HCT116 (cell line): Measurements from ENCODE around the gene SP3. TPM values are rescaled to one million over a fixed set of nuclear protein-coding genes. Genes with fewer than 3 reads are reported as not detected.

Experiments
- ATAC-seq: fragments of 200-7000 bp; cut with Tn5 transposase; 2 replicates; pipeline ENCODE4 v1.9.1; 2020; ENCODE audit warnings: mild to moderate bottlenecking, moderate library complexity
- BruUV-seq: library from RNA; stranded (reverse); fragments of 400-500 nt; replicated peaks from 2 replicates; lab custom pipeline; 2021; lab: Mats Ljungman, UMichigan
- CTCF ChIA-PET: fragments of 300-600 bp; sonication (Branson Sonifier 250); formaldehyde crosslinking; loops from one replicate; lab custom pipeline; 2021; ENCODE audit warnings: antibody characterized with exemption; lab: Charles Lee
- POLR2A ChIA-PET: fragments of 300-600, 350-600 bp; sonication (Branson Sonifier 250); formaldehyde crosslinking; loops from one replicate; lab custom pipeline; 2021; ENCODE audit warnings: antibody characterized with exemption; lab: Charles Lee
- RAD21 ChIA-PET, 2 experiments: fragments of 300-600 bp; sonication (Branson Sonifier 250); formaldehyde crosslinking; loops; one replicate each; lab custom pipeline; 2023; ENCODE audit warnings: low total read pairs in 2 of 2; ENCODE audit not compliant: uncharacterized antibody in 2 of 2, unreplicated experiment in 2 of 2, low non-redundant PET in 1 of 2; lab: Charles Lee
- DNase-seq: peaks from one replicate; pipeline ENCODE4 v3.0.0-alpha.2; 2010; ENCODE audit warnings: low read depth, low spot score
- H2AFZ ChIP-seq: fragments of 200-600 bp; shearing (Covaris generic), sonication (generic); 2 replicates; pipeline ENCODE4 v1.6.1; 2017; ENCODE audit warnings: low read depth, mixed run types, mixed read lengths, antibody characterized with exemption, low read length; ENCODE audit not compliant: poor library complexity, severe bottlenecking
- H3K27ac ChIP-seq: 2 replicates; pipeline ENCODE4 v1.5.1; 2012; ENCODE audit warnings: low read depth, low read length
- H3K27me3 ChIP-seq: fragments of 200-600 bp; sonication (generic); 2 replicates; pipeline ENCODE4 v1.6.1; 2016; ENCODE audit warnings: mixed run types, low read length, mixed read lengths; ENCODE audit not compliant: insufficient read depth
- H3K36me3 ChIP-seq, 2 experiments: fragments of 200-500 bp in 1 of 2; fragments of 200-600 bp in 1 of 2; sonication (Bioruptor generic) in 1 of 2; sonication (generic) in 1 of 2; 2 replicates each; pipeline versions ENCODE4 v1.5.1 to v1.6.1; 2014 to 2016; ENCODE audit warnings: low read length in 2 of 2, inconsistent platforms in 1 of 2, mixed read lengths in 1 of 2, mixed run types in 1 of 2; ENCODE audit not compliant: insufficient read depth in 2 of 2, control insufficient read depth in 1 of 2
- H3K4me1 ChIP-seq, 2 experiments: fragments of 200-600 bp in 1 of 2; sonication (generic) in 1 of 2; 2 replicates each; pipeline versions ENCODE4 v1.5.1 to v1.6.1; 2012 to 2017; ENCODE audit warnings: low read length in 2 of 2, inconsistent platforms in 1 of 2, mild to moderate bottlenecking in 1 of 2, mixed read lengths in 1 of 2, mixed run types in 1 of 2, moderate library complexity in 1 of 2; ENCODE audit not compliant: insufficient read depth in 2 of 2, control insufficient read depth in 1 of 2
- H3K4me2 ChIP-seq: fragments of 200-600 bp; sonication (generic); 2 replicates; pipeline ENCODE4 v1.6.1; 2017; ENCODE audit warnings: mixed run types, low read length, mixed read lengths
- H3K4me3 ChIP-seq, 2 experiments: fragments of 200-600 bp in 1 of 2; sonication (generic) in 1 of 2; replicated peaks in 1 of 2; 2 replicates each; pipeline ENCODE4 v1.5.1; 2011 to 2016; ENCODE audit warnings: low read length in 2 of 2, control low read depth in 1 of 2, low read depth in 1 of 2, mild to moderate bottlenecking in 1 of 2, mixed read lengths in 1 of 2, mixed run types in 1 of 2
- H3K79me2 ChIP-seq: fragments of 200-600 bp; sonication (generic); 2 replicates; pipeline ENCODE4 v1.6.1; 2017; ENCODE audit warnings: mild to moderate bottlenecking, mixed run types, low read length, moderate library complexity, mixed read lengths; ENCODE audit not compliant: insufficient read depth
- H3K9ac ChIP-seq: fragments of 200-600 bp; sonication (generic); 2 replicates; pipeline ENCODE4 v1.6.1; 2016; ENCODE audit warnings: low read length, mixed read lengths
- H3K9me2 ChIP-seq: fragments of 200-600 bp; sonication (generic), shearing (Covaris generic); 2 replicates; pipeline ENCODE4 v1.6.1; 2017; ENCODE audit warnings: mixed run types, mild to moderate bottlenecking, moderate library complexity; ENCODE audit not compliant: insufficient read depth
- H3K9me3 ChIP-seq, 2 experiments: fragments of 200-500 bp in 1 of 2; fragments of 200-600 bp in 1 of 2; sonication (Bioruptor generic) in 1 of 2; sonication (generic) in 1 of 2; 2 replicates each; pipeline ENCODE4 v1.6.1; 2014 to 2017; ENCODE audit warnings: low read length in 2 of 2, mixed read lengths in 2 of 2, inconsistent platforms in 1 of 2, low read depth in 1 of 2, mild to moderate bottlenecking in 1 of 2, mixed run types in 1 of 2, moderate library complexity in 1 of 2; ENCODE audit not compliant: control insufficient read depth in 1 of 2, insufficient read depth in 1 of 2
- H4K20me1 ChIP-seq: fragments of 200-600 bp; sonication (generic), shearing (Covaris generic); 2 replicates; pipeline ENCODE4 v1.6.1; 2017; ENCODE audit warnings: mixed run types, mild to moderate bottlenecking, moderate library complexity; ENCODE audit not compliant: insufficient read depth
- CBX3 ChIP-seq: IDR thresholded peaks from 2 replicates; pipeline ENCODE4 v1.6.1; 2012; ENCODE audit warnings: low read depth
- CEBPB ChIP-seq: IDR thresholded peaks from 2 replicates; pipeline ENCODE4 v1.6.1; 2012; ENCODE audit warnings: low read depth
- POLR2AphosphoS5 ChIP-seq: IDR thresholded peaks from 2 replicates; pipeline ENCODE4 v1.6.1; 2011; ENCODE audit warnings: mild to moderate bottlenecking, low read depth, low read length, moderate library complexity
- RAD21 ChIP-seq: IDR thresholded peaks from 2 replicates; pipeline ENCODE4 v1.6.1; 2012; ENCODE audit warnings: low read depth, mild to moderate bottlenecking
- SIN3A ChIP-seq: IDR thresholded peaks from 2 replicates; pipeline ENCODE4 v1.6.1; 2012; ENCODE audit warnings: low read depth
- SP1 ChIP-seq: IDR thresholded peaks from 2 replicates; pipeline ENCODE4 v1.6.1; 2012; ENCODE audit warnings: low read depth
- ZFX ChIP-seq: fragments of 450-650 bp; IDR thresholded peaks from 2 replicates; pipeline ENCODE4 v1.6.1; 2017
- intact Hi-C: fragments of 100-400 bp; cut with micrococcal nuclease; formaldehyde crosslinking; loops from 2 replicates; pipeline ENCODE4 v1.10.0; 2022
- total RNA-seq: library from RNA; stranded (reverse); gene quantifications from one replicate; pipeline ENCODE4 v1.2.1, GENCODE V29; 2021; ENCODE audit not compliant: unreplicated experiment
- TF ChIP-seq, protein P1 (sequence below): IDR thresholded peaks from 2 replicates; pipeline ENCODE4 v1.6.1; 2011; ENCODE audit warnings: mild to moderate bottlenecking, low read length, moderate library complexity; ENCODE audit not compliant: insufficient replicate concordance; ENCODE audit errors: extremely low read depth
- TF ChIP-seq, protein P2 (sequence below), 3 experiments: fragments of 200-600 bp in 1 of 3; sonication (generic) in 1 of 3; IDR thresholded peaks in 2 of 3; conservative IDR thresholded peaks in 1 of 3; 2 replicates each; pipeline ENCODE4 v1.5.1; 2012 to 2017; ENCODE audit warnings: low read depth in 2 of 3, low read length in 2 of 3, antibody characterized with exemption in 1 of 3, borderline replicate concordance in 1 of 3, control low read depth in 1 of 3, mild to moderate bottlenecking in 1 of 3, mixed read lengths in 1 of 3, mixed run types in 1 of 3, moderate library complexity in 1 of 3; ENCODE audit not compliant: insufficient read depth in 1 of 3

The SP3 gene
- total RNA-seq, 1 experiment from 2014 or later = 98.0 TPM

DNA sequence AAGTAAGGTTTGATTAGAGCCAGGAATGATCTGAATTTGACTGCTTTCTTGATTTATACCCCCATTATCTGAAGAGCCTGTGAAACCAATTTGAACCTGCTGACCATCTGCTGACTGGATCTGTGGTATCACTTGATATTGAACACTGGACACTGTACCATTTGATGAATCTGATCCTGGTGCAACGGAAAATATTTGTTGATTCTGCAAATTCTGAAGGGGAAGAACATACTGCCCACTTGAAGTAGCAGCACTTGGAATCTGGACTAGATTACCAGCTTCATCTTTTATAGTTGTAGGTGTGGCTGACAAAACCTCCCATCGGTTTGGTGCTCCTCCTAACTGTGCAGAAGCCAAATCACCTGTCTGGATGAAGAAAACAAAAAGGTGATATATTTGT, 9.3 kb downstream of the SP3 start:
- no peak overlapping the region for H3K9ac ChIP-seq
- DNase-seq = no peak
- TF ChIP-seq, protein P1, sequence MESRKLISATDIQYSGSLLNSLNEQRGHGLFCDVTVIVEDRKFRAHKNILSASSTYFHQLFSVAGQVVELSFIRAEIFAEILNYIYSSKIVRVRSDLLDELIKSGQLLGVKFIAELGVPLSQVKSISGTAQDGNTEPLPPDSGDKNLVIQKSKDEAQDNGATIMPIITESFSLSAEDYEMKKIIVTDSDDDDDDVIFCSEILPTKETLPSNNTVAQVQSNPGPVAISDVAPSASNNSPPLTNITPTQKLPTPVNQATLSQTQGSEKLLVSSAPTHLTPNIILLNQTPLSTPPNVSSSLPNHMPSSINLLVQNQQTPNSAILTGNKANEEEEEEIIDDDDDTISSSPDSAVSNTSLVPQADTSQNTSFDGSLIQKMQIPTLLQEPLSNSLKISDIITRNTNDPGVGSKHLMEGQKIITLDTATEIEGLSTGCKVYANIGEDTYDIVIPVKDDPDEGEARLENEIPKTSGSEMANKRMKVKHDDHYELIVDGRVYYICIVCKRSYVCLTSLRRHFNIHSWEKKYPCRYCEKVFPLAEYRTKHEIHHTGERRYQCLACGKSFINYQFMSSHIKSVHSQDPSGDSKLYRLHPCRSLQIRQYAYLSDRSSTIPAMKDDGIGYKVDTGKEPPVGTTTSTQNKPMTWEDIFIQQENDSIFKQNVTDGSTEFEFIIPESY = no peak
- TF ChIP-seq, protein P2, sequence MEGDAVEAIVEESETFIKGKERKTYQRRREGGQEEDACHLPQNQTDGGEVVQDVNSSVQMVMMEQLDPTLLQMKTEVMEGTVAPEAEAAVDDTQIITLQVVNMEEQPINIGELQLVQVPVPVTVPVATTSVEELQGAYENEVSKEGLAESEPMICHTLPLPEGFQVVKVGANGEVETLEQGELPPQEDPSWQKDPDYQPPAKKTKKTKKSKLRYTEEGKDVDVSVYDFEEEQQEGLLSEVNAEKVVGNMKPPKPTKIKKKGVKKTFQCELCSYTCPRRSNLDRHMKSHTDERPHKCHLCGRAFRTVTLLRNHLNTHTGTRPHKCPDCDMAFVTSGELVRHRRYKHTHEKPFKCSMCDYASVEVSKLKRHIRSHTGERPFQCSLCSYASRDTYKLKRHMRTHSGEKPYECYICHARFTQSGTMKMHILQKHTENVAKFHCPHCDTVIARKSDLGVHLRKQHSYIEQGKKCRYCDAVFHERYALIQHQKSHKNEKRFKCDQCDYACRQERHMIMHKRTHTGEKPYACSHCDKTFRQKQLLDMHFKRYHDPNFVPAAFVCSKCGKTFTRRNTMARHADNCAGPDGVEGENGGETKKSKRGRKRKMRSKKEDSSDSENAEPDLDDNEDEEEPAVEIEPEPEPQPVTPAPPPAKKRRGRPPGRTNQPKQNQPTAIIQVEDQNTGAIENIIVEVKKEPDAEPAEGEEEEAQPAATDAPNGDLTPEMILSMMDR (IDR thresholded peaks at IDR 0.05 in 2 of 3, conservative IDR thresholded peaks at IDR 0.05 in 1 of 3; ENCODE audit: borderline replicate concordance in 1 of 3, insufficient read depth in 1 of 3, low read depth in 2 of 3, low read length in 2 of 3) = no peak
- TF ChIP-seq SP1 = no peak
- TF ChIP-seq ZFX = no peak
- no peak for TF ChIP-seq POLR2AphosphoS5
- TF ChIP-seq RAD21 = no peak
- no peak for TF ChIP-seq SIN3A
- TF ChIP-seq CBX3 = no peak
- no peak for TF ChIP-seq CEBPB
- TF ChIP-seq, all 23 proteins: peak for 0
- intact Hi-C loops = no loop called here
- H3K9me3 ChIP-seq = no peaks in the 10 kb centered on the region
- no peak overlapping the region for H3K4me2 ChIP-seq
- H3K4me3 ChIP-seq = no peak overlapping the region
- peaks cover 37% of the 10 kb centered on the region; the same call in 1 of the 2 replicates for H4K20me1 ChIP-seq
- ChIA-PET CTCF (no interaction called here), RAD21 (no interaction called here), POLR2A (no interaction called here)
- H3K9me2 ChIP-seq = no peaks in the 10 kb centered on the region
- H3K27me3 ChIP-seq = no peaks in the 10 kb centered on the region
- no peak for ATAC-seq
- no peak overlapping the region for H3K27ac ChIP-seq
- H3K79me2 ChIP-seq = peaks cover 100% of the 10 kb centered on the region
- H2AFZ ChIP-seq = no peak overlapping the region
- no TSS peak for BruUV-seq
- peaks cover 4 to 8% of the 10 kb centered on the region in 2 experiments; a peak in 3 of 4 replicates for H3K4me1 ChIP-seq
- peaks cover 20 to 38% of the 10 kb centered on the region in 2 experiments for H3K36me3 ChIP-seq
